Measurements from ENCODE around the gene AP3B1. TPM values are rescaled to one million over a fixed set of nuclear protein-coding genes. Genes with fewer than 3 reads are reported as not detected.

Gene AP3B1
- total RNA-seq, 4 donors from 2014 or later = 31.2 to 42.1 (median 36.2) TPM

DNA sequence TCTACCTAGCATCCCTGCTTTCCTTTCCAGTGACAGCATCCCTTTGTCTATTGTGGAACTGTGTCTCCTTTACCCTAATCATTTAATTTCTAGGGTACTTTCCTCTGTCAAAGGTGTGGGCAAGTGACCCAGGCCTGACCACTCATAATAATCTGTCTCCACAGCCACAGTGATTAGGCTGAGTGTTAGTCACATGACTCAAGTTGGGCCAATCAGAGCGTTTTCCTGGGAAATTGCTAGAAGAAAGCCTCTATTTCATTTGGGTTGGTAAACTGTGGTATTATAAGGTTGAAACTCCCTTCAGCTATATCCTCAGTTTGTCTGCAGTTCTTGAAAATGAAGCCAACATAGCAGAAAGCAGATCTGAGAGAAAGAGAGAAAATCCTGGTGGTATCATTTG lies 14.2 kb upstream of the AP3B1 start:
- whole genome bisulfite sequencing = 80% methylated on average over 1 of the region's 1 CpG
- Histone ChIP-seq H3K9me3 (no peaks in the 10 kb centered on the region), H3K36me3 (no peaks in the 10 kb centered on the region), H3K4me3 (no peak overlapping the region), H3K27ac (replicated peaks in 1 of 4) (no peak overlapping the region), H3K27me3 (no peaks in the 10 kb centered on the region), H3K4me1 (no peaks in the 10 kb centered on the region)
- TF ChIP-seq POLR2A (IDR thresholded peaks at IDR 0.05; ENCODE audit: low read depth) (no peak), EP300 (IDR thresholded peaks at IDR 0.05) (no peak), CTCF (IDR thresholded peaks at IDR 0.05) (no peak), POLR2AphosphoS5 (IDR thresholded peaks at IDR 0.05) (no peak)
- DNase-seq (ENCODE audit: extremely low spot score) = no peak
- intact Hi-C loops (cut with DNase I) = no loop called here

- intact Hi-C loops (cut with DNase I) = no loop called here
Measured at GRCh38 chr5:78300464-78301045, 6.1 kb upstream of the AP3B1 start.

GRCh38 chr5:78295035-78295961 lies 800 bp upstream of the AP3B1 start:
- Histone ChIP-seq H3K27me3 (no peaks in the 10 kb centered on the region), H3K4me3 (peak overlapping the region; percentile 79 to 95 (median 90)), H3K36me3 (no peaks in the 10 kb centered on the region), H3K4me1 (peaks cover 16 to 38% (median 28%) of the 10 kb centered on the region in 4 donors), H3K27ac (replicated peaks in 1 of 4) (peak overlapping the region; percentile 86 to 92 (median 90)), H3K9me3 (no peaks in the 10 kb centered on the region)
- intact Hi-C loops (cut with DNase I) = no loop called here
- no peak for DNase-seq (ENCODE audit: extremely low spot score)
- no peak for TF ChIP-seq EP300 (IDR thresholded peaks at IDR 0.05)
- TF ChIP-seq CTCF (IDR thresholded peaks at IDR 0.05) = peak in 2 of 3 experiments; percentile 9 to 33
- 2% methylated on average over 46 of the region's 46 CpGs for WGBS

More at GRCh38 chr5:78300464-78301045, 6.1 kb upstream of the AP3B1 start:
- Histone ChIP-seq H3K36me3 (no peaks in the 10 kb centered on the region), H3K27me3 (no peaks in the 10 kb centered on the region), H3K4me1 (peaks cover 3 to 5% (median 4%) of the 10 kb centered on the region in 4 donors), H3K9me3 (no peaks in the 10 kb centered on the region), H3K27ac (replicated peaks in 1 of 4) (no peak overlapping the region), H3K4me3 (no peak overlapping the region)
- DNase-seq (ENCODE audit: extremely low spot score) = no peak
- no peak for TF ChIP-seq POLR2A (IDR thresholded peaks at IDR 0.05; ENCODE audit: low read depth)
- TF ChIP-seq CTCF (IDR thresholded peaks at IDR 0.05) = peak in 2 of 3 experiments; percentile 3 to 43
- no peak for TF ChIP-seq POLR2AphosphoS5 (IDR thresholded peaks at IDR 0.05)
- TF ChIP-seq EP300 (IDR thresholded peaks at IDR 0.05) = no peak
- WGBS = 55% methylated on average over 1 of the region's 2 CpGs

GRCh38 chr5:78293851-78294247 lies 649 bp downstream of the AP3B1 start:
- no peaks in the 10 kb centered on the region for H3K9me3 ChIP-seq
- no peaks in the 10 kb centered on the region for H3K27me3 ChIP-seq
- peak overlapping the region; percentile 86 to 92 (median 90) for H3K27ac ChIP-seq (replicated peaks in 1 of 4)
- peaks cover 16 to 42% (median 33%) of the 10 kb centered on the region in 4 donors for H3K4me1 ChIP-seq
- intact Hi-C loops (cut with DNase I) = loop anchor here (1.0 kb wide), 1 partner anchor 66 kb away; the partner anchor contains the start of gene SCAMP1
- DNase-seq (ENCODE audit: extremely low spot score) = no peak
- no peaks in the 10 kb centered on the region for H3K36me3 ChIP-seq
- 0% methylated on average over 6 of the region's 6 CpGs for WGBS
- TF ChIP-seq CTCF (IDR thresholded peaks at IDR 0.05) (no peak), EP300 (IDR thresholded peaks at IDR 0.05) (no peak), POLR2AphosphoS5 (IDR thresholded peaks at IDR 0.05) (no peak), POLR2A (IDR thresholded peaks at IDR 0.05; ENCODE audit: low read depth) (no peak)
- peak overlapping the region; percentile 79 to 95 (median 90) for H3K4me3 ChIP-seq
